HL-60/S4 treated with retinoic acid at 250 ng/mL for 4 days and 3 days (cell line): ENCODE results near the gene SIGLEC10.
"Not testable (repeated sequence)": the region's sequence is repeated elsewhere in the genome, so short reads cannot be mapped to it uniquely, and the experiment has no call there.

Experiments
- in situ Hi-C: fragments of 300-500 bp; cut with MboI; formaldehyde crosslinking; loops from 2 replicates; pipeline ENCODE4 v1.7.0; 2022; ENCODE audit warnings: low sequenced_read_pairs

SIGLEC10 gene, protein sequence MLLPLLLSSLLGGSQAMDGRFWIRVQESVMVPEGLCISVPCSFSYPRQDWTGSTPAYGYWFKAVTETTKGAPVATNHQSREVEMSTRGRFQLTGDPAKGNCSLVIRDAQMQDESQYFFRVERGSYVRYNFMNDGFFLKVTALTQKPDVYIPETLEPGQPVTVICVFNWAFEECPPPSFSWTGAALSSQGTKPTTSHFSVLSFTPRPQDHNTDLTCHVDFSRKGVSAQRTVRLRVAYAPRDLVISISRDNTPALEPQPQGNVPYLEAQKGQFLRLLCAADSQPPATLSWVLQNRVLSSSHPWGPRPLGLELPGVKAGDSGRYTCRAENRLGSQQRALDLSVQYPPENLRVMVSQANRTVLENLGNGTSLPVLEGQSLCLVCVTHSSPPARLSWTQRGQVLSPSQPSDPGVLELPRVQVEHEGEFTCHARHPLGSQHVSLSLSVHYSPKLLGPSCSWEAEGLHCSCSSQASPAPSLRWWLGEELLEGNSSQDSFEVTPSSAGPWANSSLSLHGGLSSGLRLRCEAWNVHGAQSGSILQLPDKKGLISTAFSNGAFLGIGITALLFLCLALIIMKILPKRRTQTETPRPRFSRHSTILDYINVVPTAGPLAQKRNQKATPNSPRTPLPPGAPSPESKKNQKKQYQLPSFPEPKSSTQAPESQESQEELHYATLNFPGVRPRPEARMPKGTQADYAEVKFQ

DNA sequence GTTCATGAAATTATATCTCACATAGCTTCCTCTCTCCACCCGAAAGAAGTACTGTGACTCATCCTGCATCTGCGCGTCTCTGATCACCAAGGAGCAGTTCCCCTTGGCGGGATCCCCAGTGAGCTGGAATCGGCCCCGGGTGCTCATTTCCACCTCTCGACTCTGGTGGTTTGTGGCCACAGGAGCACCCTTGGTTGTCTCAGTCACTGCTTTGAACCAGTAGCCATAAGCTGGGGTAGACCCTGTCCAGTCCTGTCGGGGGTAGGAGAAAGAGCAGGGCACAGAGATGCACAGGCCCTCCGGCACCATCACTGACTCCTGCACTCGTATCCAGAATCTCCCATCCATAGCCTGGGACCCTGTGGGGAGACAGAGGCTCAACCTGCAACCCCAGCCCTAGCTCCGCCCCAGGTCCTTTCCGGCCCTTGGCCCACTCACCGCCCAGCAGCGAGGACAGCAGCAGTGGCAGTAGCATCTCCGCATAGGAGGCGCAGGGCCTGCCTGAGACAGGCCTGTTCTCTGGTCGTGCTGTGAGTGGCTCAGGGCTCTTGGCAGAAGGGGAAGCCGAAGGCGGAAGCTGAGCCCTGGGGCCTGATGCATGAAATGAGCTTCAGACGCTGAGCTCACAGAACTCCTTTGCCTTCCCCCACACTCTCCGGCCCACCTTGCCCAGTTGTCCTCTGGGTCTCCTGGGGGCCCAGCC, at the start of gene SIGLEC10:
Gene SIGLEC10 (minus strand): TSS at position 536 of the 703 bp plus-strand sequence. CDS start 61 bp downstream, at position 475.
- in situ Hi-C loops: no loop called here

GRCh38 chr19:51466723-51467122, 49.3 kb upstream of the SIGLEC10 start:
- in situ Hi-C loops: loop anchor here (25.0 kb wide), 1 partner anchor 321 kb away; the partner anchor contains the start of gene FPR3

- in situ Hi-C loops: loop anchor here (25.0 kb wide), 1 partner anchor 323 kb away; the partner anchor contains the start of gene FPR3
Measured at GRCh38 chr19:51463976-51464581, 46.6 kb upstream of the SIGLEC10 start.

DNA sequence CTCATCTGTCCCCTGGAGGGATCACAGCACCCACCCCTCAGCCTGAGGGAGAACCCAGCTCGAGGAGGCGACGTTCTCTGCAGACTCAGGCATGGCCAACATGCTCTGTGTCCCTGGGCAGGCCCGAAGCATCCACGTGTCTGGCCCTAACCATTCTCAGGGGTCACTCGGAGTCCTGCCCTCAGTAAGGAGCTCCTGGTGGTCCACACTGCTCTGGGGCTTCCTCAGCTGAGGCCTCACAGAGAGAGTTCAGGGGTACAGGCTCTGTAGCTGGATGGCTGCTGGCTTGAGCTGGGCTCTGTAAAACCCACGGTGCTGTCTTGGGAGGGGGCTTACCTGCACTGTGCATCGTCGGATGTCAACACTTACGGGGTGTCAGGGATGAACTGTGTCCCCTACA, 45.2 kb upstream of the SIGLEC10 start:
- in situ Hi-C loops: loop anchor here (25.0 kb wide), 1 partner anchor 325 kb away; the partner anchor contains the start of gene FPR3

- in situ Hi-C loops: loop anchor here (25.0 kb wide), 1 partner anchor 325 kb away; the partner anchor contains the start of gene FPR3
Measured at GRCh38 chr19:51462276-51462675, 44.8 kb upstream of the SIGLEC10 start.

- in situ Hi-C loops: loop anchor here (25.0 kb wide), 1 partner anchor 326 kb away; the partner anchor contains the start of gene FPR3
Measured at GRCh38 chr19:51461723-51462161, 44.3 kb upstream of the SIGLEC10 start.

GRCh38 chr19:51460164-51460992, 42.9 kb upstream of the SIGLEC10 start:
- in situ Hi-C loops: loop anchor here (25.0 kb wide), 1 partner anchor 327 kb away; the partner anchor contains the start of gene FPR3

- in situ Hi-C loops: loop anchor here (25.0 kb wide), 1 partner anchor 328 kb away; the partner anchor contains the start of gene FPR3
Measured at GRCh38 chr19:51458899-51459505, 41.6 kb upstream of the SIGLEC10 start.

DNA sequence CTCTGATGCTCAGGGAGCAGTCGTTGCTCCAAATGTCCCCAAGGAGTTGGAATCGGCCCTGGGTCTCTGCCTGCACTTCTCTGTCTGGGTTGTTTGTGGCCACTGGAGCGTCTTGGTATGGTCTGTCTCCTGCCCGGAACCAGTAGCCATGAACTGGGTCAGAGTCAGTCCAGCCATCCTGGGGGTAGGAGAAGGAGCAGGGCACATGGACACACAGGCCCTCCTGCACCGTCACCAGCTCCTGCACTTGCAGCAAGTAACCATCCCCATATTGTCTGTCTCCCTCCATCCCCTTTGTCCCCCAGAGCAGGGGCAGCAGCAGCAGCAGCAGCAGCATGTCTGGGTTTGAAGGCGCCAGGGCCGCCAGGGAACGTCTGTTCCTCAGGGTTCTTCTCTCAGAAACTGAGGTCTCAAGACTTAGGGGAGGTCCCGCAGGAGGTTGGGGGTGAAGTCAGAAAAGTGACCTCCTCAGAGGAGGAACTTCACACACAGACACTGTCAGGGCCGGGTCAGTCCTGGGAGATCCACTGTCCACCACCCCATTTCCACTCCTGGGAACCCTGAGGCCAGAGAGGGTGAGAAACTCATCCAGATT, 40.7 kb upstream of the SIGLEC10 start, which contains the start of gene SIGLEC8:
Gene SIGLEC8 (minus strand): TSS at position 404 of the 595 bp plus-strand sequence. CDS start 67 bp downstream, at position 337.
- in situ Hi-C loops: loop anchor here (25.0 kb wide), 1 partner anchor 329 kb away; the partner anchor contains the start of gene FPR3

DNA sequence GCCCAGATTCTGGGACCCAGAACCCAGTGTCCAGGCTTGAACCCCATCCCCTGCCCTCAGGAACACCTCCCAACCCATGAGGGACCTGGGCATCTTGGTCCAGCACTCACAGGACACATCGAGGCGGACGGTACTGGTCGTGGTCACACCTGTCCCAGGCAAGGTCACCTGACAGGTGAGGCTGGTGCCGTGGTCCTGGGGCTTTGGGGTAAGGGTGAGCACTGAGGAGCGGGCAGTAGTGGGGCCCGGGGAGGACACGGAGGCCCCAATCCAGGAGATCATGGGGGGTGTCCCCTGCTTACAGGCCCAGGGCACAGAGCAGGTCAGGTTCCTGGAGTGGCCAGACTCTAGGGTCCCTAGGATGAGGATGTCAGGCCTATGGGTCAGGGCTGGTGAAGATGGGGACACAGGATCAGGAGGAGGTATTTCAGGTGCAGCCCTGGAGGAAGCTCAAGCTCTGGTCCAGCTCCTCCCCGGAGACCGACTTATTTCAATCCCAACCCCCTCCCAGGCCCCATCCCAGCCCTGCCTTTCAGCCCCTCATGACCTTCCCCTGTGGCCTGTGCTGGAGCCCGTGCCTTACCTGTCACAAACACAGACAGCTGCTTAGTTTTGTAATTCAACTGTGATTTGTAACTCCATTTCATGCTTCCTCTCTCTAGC, 40.0 kb upstream of the SIGLEC10 start:
- in situ Hi-C loops: loop anchor here (25.0 kb wide), 1 partner anchor 330 kb away; the partner anchor contains the start of gene FPR3

GRCh38 chr19:51456541-51457290, 39.3 kb upstream of the SIGLEC10 start:
- in situ Hi-C loops: loop anchor here (25.0 kb wide), 1 partner anchor 331 kb away; the partner anchor contains the start of gene FPR3

- in situ Hi-C loops: loop anchor here (25.0 kb wide), 1 partner anchor 336 kb away; the partner anchor contains the start of gene FPR3
Measured at GRCh38 chr19:51450730-51451307, 33.4 kb upstream of the SIGLEC10 start.

DNA sequence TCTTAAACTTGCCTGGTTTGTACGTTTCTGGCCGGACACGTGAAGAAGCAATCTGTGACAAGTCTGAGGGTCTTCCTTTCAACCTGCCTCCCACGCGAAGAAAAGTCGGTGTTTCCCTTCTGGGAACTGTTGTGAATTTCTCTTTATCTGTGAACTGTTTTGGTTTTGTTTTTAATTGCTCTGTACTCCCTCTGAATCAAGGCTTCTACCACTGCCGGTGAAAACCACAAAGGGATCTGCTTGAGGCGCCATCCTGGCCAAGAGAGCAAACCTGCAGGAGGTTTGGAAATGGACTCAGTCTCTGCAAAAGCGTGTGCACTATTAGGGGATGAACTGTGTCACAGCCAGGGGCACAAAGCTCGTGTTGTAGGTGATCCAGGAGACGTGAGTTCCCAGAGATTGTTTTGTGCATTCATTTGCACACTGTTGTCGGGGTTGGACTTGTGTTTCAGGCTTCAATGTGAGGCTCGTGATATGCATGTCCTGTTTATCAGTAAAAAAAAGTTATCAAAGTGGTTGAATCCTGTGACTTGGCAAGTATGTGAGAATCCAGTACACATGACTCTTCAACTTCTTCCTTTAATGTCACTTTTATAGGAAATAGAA, 31.1 kb upstream of the SIGLEC10 start:
- in situ Hi-C loops: no loop called here

DNA sequence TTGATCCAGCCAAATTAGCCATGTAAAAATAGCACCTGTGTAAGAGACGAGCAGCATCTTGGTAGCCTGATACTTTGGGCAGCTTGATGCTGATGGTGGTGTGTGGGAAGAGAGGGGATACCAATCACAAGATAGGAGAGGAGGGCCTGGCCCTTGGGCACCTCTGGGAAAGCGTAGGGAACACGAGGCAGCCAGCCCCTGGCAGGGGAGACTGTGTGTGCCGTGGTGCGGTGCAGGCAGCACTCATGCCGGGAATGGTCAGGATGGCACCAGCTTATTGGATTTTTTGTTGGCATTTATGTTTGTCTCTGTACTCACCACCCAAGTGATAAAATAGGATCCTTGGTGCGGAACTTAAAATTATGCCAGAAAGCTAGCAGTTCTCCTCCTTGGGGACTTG, 30.6 kb upstream of the SIGLEC10 start:
- in situ Hi-C loops: no loop called here

DNA sequence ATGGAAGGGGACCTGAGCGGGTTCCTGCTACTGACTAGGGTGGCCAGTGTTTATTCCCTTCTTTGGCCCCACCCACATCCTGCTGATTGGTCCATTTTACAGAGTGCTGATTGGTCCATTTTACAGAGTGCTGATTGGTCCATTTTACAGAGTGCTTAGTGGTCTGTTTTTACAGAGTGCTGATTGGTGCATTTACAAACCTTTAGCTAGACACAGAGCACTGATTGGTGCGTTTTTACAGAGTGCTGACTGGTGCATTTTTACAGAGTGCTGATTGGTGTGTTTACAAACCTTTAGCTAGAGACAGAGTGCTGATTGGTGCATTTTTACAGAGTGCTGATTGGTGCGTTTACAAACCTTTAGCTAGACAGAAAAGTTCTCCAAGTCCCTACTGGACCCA, 30.1 kb upstream of the SIGLEC10 start:
- in situ Hi-C loops: not testable (repeated sequence)
